Aorta (tissue), 5 donors: ENCODE measurements around the gene MORN1. TPM values are rescaled to one million over a fixed set of nuclear protein-coding genes. Genes with fewer than 3 reads are reported as not detected.
"Not testable (repeated sequence)": the region's sequence is repeated elsewhere in the genome, so short reads cannot be mapped to it uniquely, and the experiment has no call there.

Experiments used
- ATAC-seq: fragments of 200-7000 bp; cut with Tn5 transposase; one replicate; pipeline ENCODE4 v1.9.1; 2022; ENCODE audit warnings: moderate library complexity; ENCODE audit not compliant: low FRiP score
- DNase-seq, 2 donors: peaks; one replicate each; pipeline ENCODE4 v3.0.0-alpha.2; 2020
- H3K27ac ChIP-seq, 2 donors: one replicate each; pipeline ENCODE4 v1.5.1; 2013; ENCODE audit warnings: low read length in 2 of 2, mild to moderate bottlenecking in 2 of 2, moderate library complexity in 2 of 2, control low read depth in 1 of 2, inconsistent platforms in 1 of 2, low read depth in 1 of 2
- H3K27me3 ChIP-seq, 2 donors: one replicate each; pipeline ENCODE4 v1.6.1; 2013; ENCODE audit warnings: control low read depth in 1 of 2, low read length in 1 of 2, mild to moderate bottlenecking in 1 of 2, moderate library complexity in 1 of 2; ENCODE audit not compliant: insufficient read depth in 2 of 2, control insufficient read depth in 1 of 2
- H3K36me3 ChIP-seq, 2 donors: one replicate each; pipeline ENCODE4 v1.6.1; 2013; ENCODE audit warnings: control low read depth in 1 of 2, low read length in 1 of 2, mild to moderate bottlenecking in 1 of 2; ENCODE audit not compliant: insufficient read depth in 2 of 2, control insufficient read depth in 1 of 2
- H3K4me1 ChIP-seq, 2 donors: one replicate each; pipeline ENCODE4 v1.6.1; 2013; ENCODE audit warnings: low read length in 2 of 2, control low read depth in 1 of 2, mild to moderate bottlenecking in 1 of 2, moderate library complexity in 1 of 2; ENCODE audit not compliant: insufficient read depth in 2 of 2, control insufficient read depth in 1 of 2
- H3K4me3 ChIP-seq, 2 donors: one replicate each; pipeline ENCODE4 v1.5.1; 2013; ENCODE audit warnings: low read length in 2 of 2, control low read depth in 1 of 2, mild to moderate bottlenecking in 1 of 2
- H3K9me3 ChIP-seq: one replicate; pipeline ENCODE4 v1.6.1; 2013; ENCODE audit warnings: mild to moderate bottlenecking, low read length; ENCODE audit not compliant: control insufficient read depth
- WGBS, 2 donors: extraction: QIAGEN DNeasy Blood & Tissue Kit; methylation state at CpG; one replicate each; pipeline ENCODE4 v1.1.7; 2013; 5-methylcytosine and 5-hydroxymethylcytosine counted together
- intact Hi-C, 2 donors: fragments of 100-400 bp; cut with DNase I; formaldehyde crosslinking; loops; one replicate each; pipeline versions ENCODE4 v1.14.2 to v1.15.0; 2022
- polyA plus RNA-seq, 2 donors: library from polyadenylated mRNA; stranded (reverse); fragments of 200-250 nt; gene quantifications; one replicate each; pipeline ENCODE4 v1.2.3, GENCODE V29; 2013
- total RNA-seq, 2 donors: library from RNA; stranded (reverse); fragmentation: NEBNext Ultra II Directional; extraction: Animal tissue kit (Norgen Biotek cat#: 25700); gene quantifications; one replicate each; pipeline ENCODE4 v1.2.1, GENCODE V29; 2021
- donor health status: healthy with polysubstance abuse.
- donor health status: Bipolar disorder and iron deficiency.
- donor health status: DM: no; HTN: no; CAD: no.
- donor health status: DM: no; HTN: no; CAD: no.
- donor health status: DM: yes; HTN: yes; CAD: no.

MORN1 gene
- total and polyA plus RNA-seq, 4 donors, result 0.50 to 12.0 (median 6.9) TPM

GRCh38 chr1:2328676-2329455, 62.5 kb downstream of the MORN1 start:
- intact Hi-C loops, result no loop called here
- H3K27ac ChIP-seq, result no peak overlapping the region

GRCh38 chr1:2327841-2328240, 63.5 kb downstream of the MORN1 start:
- Histone ChIP-seq H3K4me3 (no peak overlapping the region), H3K36me3 (no peaks in the 10 kb centered on the region), H3K27ac (no peak overlapping the region), H3K9me3 (no peaks in the 10 kb centered on the region), H3K4me1 (no peaks in the 10 kb centered on the region), H3K27me3 (no peaks in the 10 kb centered on the region)
- intact Hi-C loops, result no loop called here
- ATAC-seq (no peak), DNase-seq (no peak)
- 96 to 97% methylated on average over 22 of the region's 22 CpGs for WGBS, 2 donors

More at GRCh38 chr1:2328676-2329455, 62.5 kb downstream of the MORN1 start:
- no peak for ATAC-seq
- H3K4me3 ChIP-seq, result no peak overlapping the region
- H3K27me3 ChIP-seq, result no peaks in the 10 kb centered on the region
- H3K36me3 ChIP-seq, result no peaks in the 10 kb centered on the region
- DNase-seq, result no peak
- no peaks in the 10 kb centered on the region for H3K4me1 ChIP-seq
- 91 to 92% methylated on average over 24 of the region's 24 CpGs for WGBS, 2 donors
- no peaks in the 10 kb centered on the region for H3K9me3 ChIP-seq

GRCh38 chr1:2327162-2327561, 64.2 kb downstream of the MORN1 start:
- WGBS, 2 donors, result 93 to 96% methylated on average over 2 of the region's 2 CpGs
- DNase-seq, H3K4me3 ChIP-seq, H3K36me3 ChIP-seq, H3K4me1 ChIP-seq, H3K27me3 ChIP-seq, ATAC-seq, intact Hi-C loops, H3K9me3 ChIP-seq, H3K27ac ChIP-seq: not testable (repeated sequence)

GRCh38 chr1:2326524-2326923, 64.8 kb downstream of the MORN1 start:
- 74 to 83% methylated on average over 21 of the region's 21 CpGs for WGBS, 2 donors
- Histone ChIP-seq H3K27me3 (no peaks in the 10 kb centered on the region), H3K27ac (no peak overlapping the region), H3K4me1 (no peaks in the 10 kb centered on the region), H3K36me3 (no peaks in the 10 kb centered on the region), H3K9me3 (no peaks in the 10 kb centered on the region), H3K4me3 (no peak overlapping the region)
- intact Hi-C loops, result no loop called here
- ATAC-seq (no peak), DNase-seq (no peak)

- no peaks in the 10 kb centered on the region for H3K9me3 ChIP-seq
- H3K27me3 ChIP-seq, result no peaks in the 10 kb centered on the region
- no peak overlapping the region for H3K4me3 ChIP-seq
- H3K4me1 ChIP-seq, result no peaks in the 10 kb centered on the region
- no peak for ATAC-seq
- no peak overlapping the region for H3K27ac ChIP-seq
- DNase-seq, result no peak
- WGBS, 2 donors, result 96 to 99% methylated on average over 18 of the region's 18 CpGs
- intact Hi-C loops, result loop anchor here (5.0 kb wide), 2 partner anchors 58 to 127 kb away; no protein-coding TSS in a partner anchor
- no peaks in the 10 kb centered on the region for H3K36me3 ChIP-seq
Measured at GRCh38 chr1:2324553-2325366, 66.6 kb downstream of the MORN1 start.

- DNase-seq (no peak), ATAC-seq (no peak)
- Histone ChIP-seq H3K9me3 (no peaks in the 10 kb centered on the region), H3K27me3 (no peaks in the 10 kb centered on the region), H3K27ac (peak overlapping the region in 1 of 2 donors; percentile 90), H3K36me3 (no peaks in the 10 kb centered on the region), H3K4me3 (no peak overlapping the region), H3K4me1 (no peaks in the 10 kb centered on the region)
- intact Hi-C loops, result loop anchor here (5.0 kb wide), 2 partner anchors 59 to 126 kb away; no protein-coding TSS in a partner anchor
- 90 to 92% methylated on average over 16 of the region's 16 CpGs for WGBS, 2 donors
Measured at GRCh38 chr1:2323451-2323974, 67.8 kb downstream of the MORN1 start.

GRCh38 chr1:2322581-2323211, 68.7 kb downstream of the MORN1 start:
- intact Hi-C loops, result loop anchor here (5.0 kb wide), 2 partner anchors 60 to 125 kb away; no protein-coding TSS in a partner anchor
- 23 to 27% methylated on average over 39 to 41 of the region's 41 CpGs for WGBS, 2 donors
- DNase-seq (peak; percentile 80 to 91), ATAC-seq (peak; percentile 77)
- Histone ChIP-seq H3K4me1 (no peaks in the 10 kb centered on the region), H3K4me3 (no peak overlapping the region), H3K27ac (peak overlapping the region; percentile 83 to 90), H3K27me3 (no peaks in the 10 kb centered on the region), H3K36me3 (no peaks in the 10 kb centered on the region), H3K9me3 (no peaks in the 10 kb centered on the region)

GRCh38 chr1:2322065-2322571, 69.2 kb downstream of the MORN1 start:
- no peaks in the 10 kb centered on the region for H3K9me3 ChIP-seq
- DNase-seq (peak; percentile 94 to 96), ATAC-seq (peak; percentile 89)
- H3K4me3 ChIP-seq, result no peak overlapping the region
- no peaks in the 10 kb centered on the region for H3K4me1 ChIP-seq
- peak overlapping the region; percentile 83 to 90 for H3K27ac ChIP-seq
- no peaks in the 10 kb centered on the region for H3K36me3 ChIP-seq
- 1 to 2% methylated on average over 29 to 30 of the region's 30 CpGs for WGBS, 2 donors
- no peaks in the 10 kb centered on the region for H3K27me3 ChIP-seq
- intact Hi-C loops, result loop anchor here (5.0 kb wide), 2 partner anchors 60 to 125 kb away; no protein-coding TSS in a partner anchor
